Activated CD8-positive, alpha-beta memory T cell treated with anti-CD3 and anti-CD28 coated beads for 4 hours (primary cell): ENCODE data around the gene SORT1.
"Not testable (repeated sequence)": the region's sequence is repeated elsewhere in the genome, so short reads cannot be mapped to it uniquely, and the experiment has no call there.

Source experiments
- DNase-seq, 2 donors: peaks; one replicate each; pipeline ENCODE4 v3.0.0-alpha.2; 2020; ENCODE audit warnings: low read depth in 2 of 2

SORT1 gene

GRCh38 chr1:109396871-109397580 lies 692 bp downstream of the SORT1 start:
- DNase-seq = no peak

- DNase-seq = no peak
These were observed 1.2 kb downstream of the SORT1 start for GRCh38 chr1:109396513-109396839.

- no peak for DNase-seq
These were observed 1.9 kb downstream of the SORT1 start for GRCh38 chr1:109395602-109396512.

GRCh38 chr1:109395282-109395599 lies 2.5 kb downstream of the SORT1 start:
- not testable (repeated sequence) for DNase-seq

GRCh38 chr1:109394591-109395281 lies 3.0 kb downstream of the SORT1 start:
- DNase-seq = no peak

GRCh38 chr1:109393617-109394233 lies 4.0 kb downstream of the SORT1 start:
- no peak for DNase-seq

- DNase-seq = no peak
These were observed 4.7 kb downstream of the SORT1 start for GRCh38 chr1:109392788-109393616.

GRCh38 chr1:109392037-109392787 lies 5.5 kb downstream of the SORT1 start:
- no peak for DNase-seq

GRCh38 chr1:109391626-109392025 lies 6.1 kb downstream of the SORT1 start:
- no peak for DNase-seq

GRCh38 chr1:109391157-109391556 lies 6.6 kb downstream of the SORT1 start:
- DNase-seq = no peak

- no peak for DNase-seq
These were observed 7.9 kb downstream of the SORT1 start for GRCh38 chr1:109389638-109390341.

- no peak for DNase-seq
These were observed 8.7 kb downstream of the SORT1 start for GRCh38 chr1:109388884-109389637.

- DNase-seq = no peak
These were observed 9.5 kb downstream of the SORT1 start for GRCh38 chr1:109388208-109388711.

GRCh38 chr1:109386054-109386717 lies 11.5 kb downstream of the SORT1 start:
- no peak for DNase-seq

- no peak for DNase-seq
These were observed 12.3 kb downstream of the SORT1 start for GRCh38 chr1:109385417-109385816.

- DNase-seq = no peak
These were observed 13.9 kb downstream of the SORT1 start for GRCh38 chr1:109383854-109384253.

GRCh38 chr1:109383087-109383779 lies 14.5 kb downstream of the SORT1 start:
- DNase-seq = no peak

GRCh38 chr1:109381573-109381972 lies 16.1 kb downstream of the SORT1 start:
- no peak for DNase-seq
